Keratinocyte (primary cell): ENCODE data around the gene WDR3. TPM values are rescaled to one million over a fixed set of nuclear protein-coding genes. Genes with fewer than 3 reads are reported as not detected.

Experiments used
- DNase-seq: peaks from one replicate; pipeline ENCODE4 v3.0.0-alpha.2; 2011; ENCODE audit warnings: low read depth, missing footprints, low spot score
- FAIRE-seq: peaks from 2 replicates; lab custom pipeline; 2011; peaks lifted over from hg19 to GRCh38; lab: Jason Lieb, UNC
- H2AFZ ChIP-seq: 2 replicates; pipeline ENCODE4 v1.6.0; 2012; ENCODE audit warnings: low read length, control low read depth, inconsistent platforms; ENCODE audit not compliant: control insufficient read depth
- H3K27ac ChIP-seq: 2 replicates; pipeline ENCODE4 v1.5.1; 2011; ENCODE audit warnings: low read length; ENCODE audit not compliant: control insufficient read depth, insufficient read depth
- H3K27me3 ChIP-seq: 3 replicates; pipeline ENCODE4 v1.6.0; 2011; ENCODE audit warnings: low read length; ENCODE audit not compliant: control insufficient read depth, insufficient read depth; ENCODE audit errors: extremely low read depth
- H3K36me3 ChIP-seq, 2 experiments: 2 replicates in 1 of 2; 3 replicates in 1 of 2; pipeline ENCODE4 v1.5.1; 2011; ENCODE audit warnings: low read length in 2 of 2, mild to moderate bottlenecking in 1 of 2; ENCODE audit not compliant: control insufficient read depth in 2 of 2, insufficient read depth in 2 of 2; ENCODE audit errors: extremely low read depth in 1 of 2
- H3K4me1 ChIP-seq: 3 replicates; pipeline ENCODE4 v1.5.1; 2011; ENCODE audit warnings: low read length; ENCODE audit not compliant: control insufficient read depth, insufficient read depth; ENCODE audit errors: extremely low read depth
- H3K4me2 ChIP-seq: 3 replicates; pipeline ENCODE4 v1.6.0; 2011; ENCODE audit warnings: low read depth, low read length; ENCODE audit not compliant: control insufficient read depth, insufficient read depth; ENCODE audit errors: extremely low read depth
- H3K4me3 ChIP-seq, 3 experiments: fragments of 200-600 bp in 1 of 3; sonication (generic) in 1 of 3; 2 replicates in 2 of 3; 3 replicates in 1 of 3; pipeline ENCODE4 v1.5.1; 2011 to 2016; ENCODE audit warnings: low read length in 3 of 3, mild to moderate bottlenecking in 3 of 3, control low read depth in 2 of 3, inconsistent platforms in 1 of 3, low read depth in 1 of 3, mixed read lengths in 1 of 3, mixed run types in 1 of 3, moderate library complexity in 1 of 3; ENCODE audit not compliant: control insufficient read depth in 2 of 3, insufficient read depth in 2 of 3; ENCODE audit errors: extremely low read depth in 1 of 3
- H3K79me2 ChIP-seq: 2 replicates; pipeline ENCODE4 v1.6.0; 2012; ENCODE audit warnings: low read length; ENCODE audit not compliant: control insufficient read depth, insufficient read depth
- H3K9ac ChIP-seq: 3 replicates; pipeline ENCODE4 v1.6.0; 2011; ENCODE audit warnings: low read length; ENCODE audit not compliant: control insufficient read depth, insufficient read depth; ENCODE audit errors: extremely low read depth
- H3K9me1 ChIP-seq: 3 replicates; pipeline ENCODE4 v1.6.0; 2011; ENCODE audit warnings: low read length; ENCODE audit not compliant: control insufficient read depth, insufficient read depth; ENCODE audit errors: extremely low read depth
- H3K9me3 ChIP-seq: 2 replicates; pipeline ENCODE4 v1.5.1; 2012; ENCODE audit warnings: low read depth, low read length; ENCODE audit not compliant: control insufficient read depth
- H4K20me1 ChIP-seq: 3 replicates; pipeline ENCODE4 v1.6.0; 2011; ENCODE audit warnings: low read length; ENCODE audit not compliant: control insufficient read depth, insufficient read depth; ENCODE audit errors: extremely low read depth
- EZH2 ChIP-seq: IDR thresholded peaks from one replicate; pipeline ENCODE4 v1.6.1; 2012; ENCODE audit warnings: inconsistent platforms, mild to moderate bottlenecking, low read length, moderate library complexity
- dilution Hi-C: fragments of 300-500 bp; cut with MboI; formaldehyde crosslinking; loops from one replicate; pipeline ENCODE4 v1.7.0; 2020; ENCODE audit warnings: low sequenced_read_pairs; ENCODE audit not compliant: extremely low pct_ligation_motif_present
- polyA plus RNA-seq, 5 experiments: library from polyadenylated mRNA; depleted of rRNA in 3 of 5; stranded (reverse) in 3 of 5; stranded (forward) in 1 of 5; unstranded in 1 of 5; fragments of >200 nt; gene quantifications; 1 replicate in 1 of 5; 2 replicates in 3 of 5; 3 replicates in 1 of 5; pipeline versions ENCODE4 v1.2.1 to v1.2.3, GENCODE V29; 2011 to 2012; ENCODE audit warnings: missing spikeins in 2 of 5, low read depth in 1 of 5, low replicate concordance in 1 of 5
- TF ChIP-seq, protein P1 (sequence below), 3 experiments: IDR thresholded peaks in 1 of 3; conservative IDR thresholded peaks in 1 of 3; optimal IDR thresholded peaks in 1 of 3; 2 replicates in 2 of 3; 3 replicates in 1 of 3; pipeline versions ENCODE3 to v1.5.1; 2011; ENCODE audit warnings: low read length in 3 of 3, mild to moderate bottlenecking in 3 of 3, moderate library complexity in 2 of 3, control low read depth in 1 of 3, inconsistent platforms in 1 of 3; ENCODE audit not compliant: insufficient read depth in 2 of 3; ENCODE audit errors: extremely low read depth in 1 of 3

The WDR3 gene
- polyA plus RNA-seq, 1 donor (not counting 4 experiments of a cell fraction or from before 2014, with no cell fraction given): 47.8 TPM

DNA sequence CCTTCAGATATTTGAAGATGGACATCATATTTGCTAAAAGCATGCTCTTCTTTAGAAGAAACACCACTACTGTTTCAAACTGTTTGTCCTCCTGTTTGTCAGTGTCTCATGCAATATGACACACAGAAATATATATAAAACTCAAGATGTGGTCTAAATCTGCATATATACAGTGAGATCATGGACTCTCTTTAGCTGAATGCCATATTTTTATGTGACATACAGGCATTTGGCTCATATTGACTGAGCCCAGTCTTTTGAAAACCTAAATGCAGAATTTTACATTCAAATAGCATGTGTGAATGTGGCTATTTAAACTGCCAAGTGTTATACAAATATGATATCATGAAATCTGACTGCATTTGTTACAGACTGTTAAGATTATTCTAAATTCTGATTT is 18.5 kb upstream of the WDR3 start:
- H3K9me1 ChIP-seq: no peaks in the 10 kb centered on the region
- no peaks in the 10 kb centered on the region for H3K4me1 ChIP-seq
- no peaks in the 10 kb centered on the region for H3K79me2 ChIP-seq
- peaks cover 5 to 7% of the 10 kb centered on the region in 2 experiments for H3K36me3 ChIP-seq
- dilution Hi-C loops: no loop called here
- DNase-seq (no peak), FAIRE-seq (no peak)
- no peaks in the 10 kb centered on the region for H3K27me3 ChIP-seq
- no peak overlapping the region for H3K4me2 ChIP-seq
- TF ChIP-seq EZH2: no peak
- TF ChIP-seq, protein P1, sequence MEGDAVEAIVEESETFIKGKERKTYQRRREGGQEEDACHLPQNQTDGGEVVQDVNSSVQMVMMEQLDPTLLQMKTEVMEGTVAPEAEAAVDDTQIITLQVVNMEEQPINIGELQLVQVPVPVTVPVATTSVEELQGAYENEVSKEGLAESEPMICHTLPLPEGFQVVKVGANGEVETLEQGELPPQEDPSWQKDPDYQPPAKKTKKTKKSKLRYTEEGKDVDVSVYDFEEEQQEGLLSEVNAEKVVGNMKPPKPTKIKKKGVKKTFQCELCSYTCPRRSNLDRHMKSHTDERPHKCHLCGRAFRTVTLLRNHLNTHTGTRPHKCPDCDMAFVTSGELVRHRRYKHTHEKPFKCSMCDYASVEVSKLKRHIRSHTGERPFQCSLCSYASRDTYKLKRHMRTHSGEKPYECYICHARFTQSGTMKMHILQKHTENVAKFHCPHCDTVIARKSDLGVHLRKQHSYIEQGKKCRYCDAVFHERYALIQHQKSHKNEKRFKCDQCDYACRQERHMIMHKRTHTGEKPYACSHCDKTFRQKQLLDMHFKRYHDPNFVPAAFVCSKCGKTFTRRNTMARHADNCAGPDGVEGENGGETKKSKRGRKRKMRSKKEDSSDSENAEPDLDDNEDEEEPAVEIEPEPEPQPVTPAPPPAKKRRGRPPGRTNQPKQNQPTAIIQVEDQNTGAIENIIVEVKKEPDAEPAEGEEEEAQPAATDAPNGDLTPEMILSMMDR (optimal IDR thresholded peaks at IDR 0.05 in 1 of 3, IDR thresholded peaks at IDR 0.05 in 1 of 3, conservative IDR thresholded peaks at IDR 0.05 in 1 of 3; ENCODE audit: extremely low read depth in 1 of 3, insufficient read depth in 2 of 3, low read length in 3 of 3): no peak
- H2AFZ ChIP-seq: no peak overlapping the region
- no peaks in the 10 kb centered on the region for H4K20me1 ChIP-seq
- H3K4me3 ChIP-seq: no peak overlapping the region
- no peaks in the 10 kb centered on the region for H3K9me3 ChIP-seq
- H3K9ac ChIP-seq: no peak overlapping the region
- no peak overlapping the region for H3K27ac ChIP-seq

- dilution Hi-C loops: no loop called here
- H3K9ac ChIP-seq: no peak overlapping the region
- H3K27ac ChIP-seq: no peak overlapping the region
- no peaks in the 10 kb centered on the region for H4K20me1 ChIP-seq
- H3K27me3 ChIP-seq: no peaks in the 10 kb centered on the region
- H3K4me2 ChIP-seq: no peak overlapping the region
- TF ChIP-seq, protein P1 (optimal IDR thresholded peaks at IDR 0.05 in 1 of 3, IDR thresholded peaks at IDR 0.05 in 1 of 3, conservative IDR thresholded peaks at IDR 0.05 in 1 of 3; ENCODE audit: extremely low read depth in 1 of 3, insufficient read depth in 2 of 3, low read length in 3 of 3): no peak
- no peak for TF ChIP-seq EZH2
- no peak overlapping the region for H2AFZ ChIP-seq
- peaks cover 6% of the 10 kb centered on the region for H3K79me2 ChIP-seq
- FAIRE-seq (no peak), DNase-seq (no peak)
- H3K4me3 ChIP-seq: no peak overlapping the region
- no peaks in the 10 kb centered on the region for H3K4me1 ChIP-seq
- H3K9me3 ChIP-seq: no peaks in the 10 kb centered on the region
- H3K36me3 ChIP-seq: peaks cover 2 to 7% of the 10 kb centered on the region in 2 experiments
- no peaks in the 10 kb centered on the region for H3K9me1 ChIP-seq
Observed at GRCh38 chr1:117919376-117919775, 10.2 kb upstream of the WDR3 start.
